Mesenchymal stem cell (in vitro differentiated cells and primary cell): ENCODE measurements around the gene SNCAIP.

Experiments
- DNase-seq: peaks from one replicate; pipeline ENCODE4 v3.0.0-alpha.2; 2013
- H2AFZ ChIP-seq: one replicate; pipeline ENCODE4 v1.6.1; 2013; ENCODE audit warnings: low read depth, mild to moderate bottlenecking, control low read depth, inconsistent platforms, low read length, moderate library complexity
- H2AK5ac ChIP-seq: 2 replicates; pipeline ENCODE4 v1.6.1; 2013; ENCODE audit warnings: low read length, moderate library complexity, mild to moderate bottlenecking, inconsistent platforms; ENCODE audit not compliant: severe bottlenecking
- H2BK120ac ChIP-seq: one replicate; pipeline ENCODE4 v1.6.1; 2013; ENCODE audit warnings: low read depth, mild to moderate bottlenecking, inconsistent platforms, low read length, moderate library complexity
- H2BK12ac ChIP-seq, 2 experiments: one replicate each; pipeline ENCODE4 v1.6.1; 2013; ENCODE audit warnings: inconsistent platforms in 2 of 2, low read length in 2 of 2, mild to moderate bottlenecking in 2 of 2, moderate library complexity in 2 of 2, control low read depth in 1 of 2
- H2BK15ac ChIP-seq: one replicate; pipeline ENCODE4 v1.6.1; 2013; ENCODE audit warnings: mild to moderate bottlenecking, low read depth, inconsistent platforms; ENCODE audit not compliant: poor library complexity, severe bottlenecking
- H2BK5ac ChIP-seq: 2 replicates; pipeline ENCODE4 v1.6.1; 2013; ENCODE audit warnings: low read depth, mild to moderate bottlenecking, low read length, control low read depth, inconsistent platforms; ENCODE audit not compliant: poor library complexity, severe bottlenecking
- H3K14ac ChIP-seq, 2 experiments: one replicate each; pipeline ENCODE4 v1.6.1; 2013; ENCODE audit warnings: inconsistent platforms in 2 of 2, low read length in 2 of 2, control low read depth in 1 of 2, mild to moderate bottlenecking in 1 of 2, moderate library complexity in 1 of 2
- H3K18ac ChIP-seq, 2 experiments: one replicate each; pipeline ENCODE4 v1.6.1; 2013; ENCODE audit warnings: inconsistent platforms in 2 of 2, low read length in 2 of 2, control low read depth in 1 of 2, low read depth in 1 of 2, mild to moderate bottlenecking in 1 of 2
- H3K23ac ChIP-seq, 2 experiments: one replicate each; pipeline ENCODE4 v1.6.1; 2013; ENCODE audit warnings: inconsistent platforms in 2 of 2, low read length in 2 of 2, mild to moderate bottlenecking in 2 of 2, moderate library complexity in 2 of 2, control low read depth in 1 of 2
- H3K27ac ChIP-seq: 2 replicates; pipeline ENCODE4 v1.5.1; 2013; ENCODE audit warnings: mild to moderate bottlenecking, moderate library complexity, low read length, control low read depth, inconsistent platforms; ENCODE audit not compliant: poor library complexity, severe bottlenecking
- H3K27me3 ChIP-seq, 2 experiments: 2 replicates each; pipeline versions ENCODE4 v1.6.1 to v1.7.0; 2013; ENCODE audit warnings: low read length in 2 of 2, mild to moderate bottlenecking in 2 of 2, moderate library complexity in 2 of 2, control low read depth in 1 of 2, inconsistent platforms in 1 of 2; ENCODE audit not compliant: control insufficient read depth in 1 of 2, insufficient read depth in 1 of 2
- H3K36me3 ChIP-seq, 2 experiments: 2 replicates each; pipeline versions ENCODE4 v1.6.1 to v1.7.0; 2013; ENCODE audit warnings: low read length in 2 of 2, control low read depth in 1 of 2, inconsistent platforms in 1 of 2, low read depth in 1 of 2, mild to moderate bottlenecking in 1 of 2; ENCODE audit not compliant: insufficient read depth in 2 of 2, control insufficient read depth in 1 of 2
- H3K4ac ChIP-seq, 2 experiments: one replicate each; pipeline ENCODE4 v1.6.1; 2013; ENCODE audit warnings: inconsistent platforms in 2 of 2, low read length in 2 of 2, mild to moderate bottlenecking in 2 of 2, moderate library complexity in 2 of 2, control low read depth in 1 of 2, low read depth in 1 of 2
- H3K4me1 ChIP-seq: 2 replicates; pipeline ENCODE4 v1.6.1; 2013; ENCODE audit warnings: low read depth, low read length, control low read depth; ENCODE audit not compliant: control insufficient read depth, insufficient read depth
- H3K4me2 ChIP-seq: 2 replicates; pipeline ENCODE4 v1.6.1; 2013; ENCODE audit warnings: low read length, mild to moderate bottlenecking, inconsistent platforms; ENCODE audit not compliant: poor library complexity, severe bottlenecking
- H3K4me3 ChIP-seq, 2 experiments: 2 replicates each; pipeline versions ENCODE4 v1.5.1 to v1.7.0; 2013; ENCODE audit warnings: low read length in 2 of 2, mild to moderate bottlenecking in 2 of 2, control low read depth in 1 of 2, low read depth in 1 of 2; ENCODE audit not compliant: insufficient read depth in 1 of 2
- H3K79me1 ChIP-seq: replicated peaks from 2 replicates; pipeline ENCODE4 v1.6.1; 2013; ENCODE audit warnings: mild to moderate bottlenecking, control low read depth, low read length, inconsistent platforms; ENCODE audit not compliant: poor library complexity, severe bottlenecking
- H3K9ac ChIP-seq: 2 replicates; pipeline ENCODE4 v1.7.0; 2013; ENCODE audit warnings: mild to moderate bottlenecking, low read length, moderate library complexity
- H3K9me3 ChIP-seq: 2 replicates; pipeline ENCODE4 v1.7.0; 2013; ENCODE audit warnings: mild to moderate bottlenecking, low read length; ENCODE audit not compliant: control insufficient read depth
- H4K8ac ChIP-seq: one replicate; pipeline ENCODE4 v1.6.1; 2013; ENCODE audit warnings: inconsistent platforms, mild to moderate bottlenecking, low read length, moderate library complexity
- H4K91ac ChIP-seq: one replicate; pipeline ENCODE4 v1.6.1; 2013; ENCODE audit warnings: mild to moderate bottlenecking, low read length, inconsistent platforms
- WGBS: methylation state at CpG from one replicate; pipeline ENCODE4 v1.1.7; 2013; ENCODE audit warnings: mixed read lengths; 5-methylcytosine and 5-hydroxymethylcytosine counted together

The SNCAIP gene

DNA sequence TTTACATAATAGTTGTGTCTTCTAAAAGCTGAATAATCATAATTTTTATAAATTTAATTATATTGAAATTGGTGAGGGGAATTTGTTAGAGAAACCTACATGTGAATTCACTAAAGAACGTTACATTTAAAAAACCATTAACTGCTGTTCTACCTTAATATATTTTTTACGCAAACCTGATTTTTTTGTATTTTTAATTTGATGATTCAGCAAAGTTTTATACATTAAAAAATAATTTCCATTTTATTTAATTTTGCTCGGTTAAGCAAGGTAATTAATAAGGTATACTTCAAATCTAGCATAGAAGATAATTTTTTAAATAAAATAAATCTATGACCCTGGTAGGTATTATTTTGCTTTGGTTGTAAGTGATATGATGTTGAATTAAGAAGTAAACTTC, 114.3 kb downstream of the SNCAIP start:
- no peak overlapping the region for H2AFZ ChIP-seq
- H2BK15ac ChIP-seq, result no peak overlapping the region
- no peak overlapping the region for H3K14ac ChIP-seq
- H3K27me3 ChIP-seq, result no peaks in the 10 kb centered on the region
- H2AK5ac ChIP-seq, result no peak overlapping the region
- no peak overlapping the region for H3K4me3 ChIP-seq
- no peak overlapping the region for H3K18ac ChIP-seq
- no peak overlapping the region for H4K8ac ChIP-seq
- no CpG with 5 or more reads among the region's 3 CpGs for WGBS
- H2BK5ac ChIP-seq, result no peak overlapping the region
- no peak overlapping the region for H3K23ac ChIP-seq
- no peak overlapping the region for H2BK12ac ChIP-seq
- no peaks in the 10 kb centered on the region for H3K4me1 ChIP-seq
- H3K4me2 ChIP-seq, result no peak overlapping the region
- no peak overlapping the region for H2BK120ac ChIP-seq
- H3K9ac ChIP-seq, result no peak overlapping the region
- H3K9me3 ChIP-seq, result no peaks in the 10 kb centered on the region
- H3K79me1 ChIP-seq, result no peaks in the 10 kb centered on the region
- no peak overlapping the region for H3K27ac ChIP-seq
- DNase-seq, result no peak
- H3K36me3 ChIP-seq, result no peaks in the 10 kb centered on the region
- H4K91ac ChIP-seq, result no peak overlapping the region
- H3K4ac ChIP-seq, result no peak overlapping the region

DNA sequence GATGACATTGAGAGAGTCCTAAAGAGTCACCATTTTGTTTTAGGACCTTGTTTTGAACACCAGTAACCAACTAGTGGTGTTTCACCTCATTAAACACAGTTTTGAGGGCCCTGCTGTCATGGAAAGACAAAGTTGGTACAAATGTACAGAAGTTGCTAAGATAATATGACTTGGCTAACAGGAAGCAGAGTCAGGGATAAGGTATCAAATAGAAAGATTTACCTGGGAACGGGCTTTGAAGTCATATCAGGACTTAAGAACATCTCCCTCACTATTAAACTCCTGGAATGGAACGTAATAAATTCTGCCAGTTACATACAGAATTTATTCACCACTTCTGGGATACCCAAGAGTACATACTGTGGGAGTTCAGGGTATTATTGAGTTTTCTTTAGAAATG, 115.6 kb downstream of the SNCAIP start:
- Histone ChIP-seq H4K91ac (no peak overlapping the region), H3K27me3 (no peaks in the 10 kb centered on the region)

GRCh38 chr5:122429545-122430318, 117.7 kb downstream of the SNCAIP start:
- no peak overlapping the region for H3K14ac ChIP-seq
- H3K4me2 ChIP-seq, result no peak overlapping the region
- H4K91ac ChIP-seq, result no peak overlapping the region

More for the DNA sequence above, 115.6 kb downstream of the SNCAIP start:
- H3K4ac ChIP-seq, result no peak overlapping the region
- DNase-seq, result no peak
- WGBS, result 100% methylated on average over 1 of the region's 2 CpGs
- H2AFZ ChIP-seq, result no peak overlapping the region
- H3K18ac ChIP-seq, result no peak overlapping the region
- H3K14ac ChIP-seq, result no peak overlapping the region
- no peak overlapping the region for H2BK5ac ChIP-seq
- no peaks in the 10 kb centered on the region for H3K4me1 ChIP-seq
- H2BK120ac ChIP-seq, result no peak overlapping the region
- H3K9ac ChIP-seq, result no peak overlapping the region
- H3K4me2 ChIP-seq, result no peak overlapping the region
- H3K4me3 ChIP-seq, result no peak overlapping the region
- no peaks in the 10 kb centered on the region for H3K36me3 ChIP-seq
- H2AK5ac ChIP-seq, result no peak overlapping the region
- H4K8ac ChIP-seq, result no peak overlapping the region
- H3K27ac ChIP-seq, result no peak overlapping the region
- no peaks in the 10 kb centered on the region for H3K79me1 ChIP-seq
- no peak overlapping the region for H2BK12ac ChIP-seq
- H3K23ac ChIP-seq, result no peak overlapping the region
- no peak overlapping the region for H2BK15ac ChIP-seq
- H3K9me3 ChIP-seq, result no peaks in the 10 kb centered on the region

GRCh38 chr5:122430319-122430586, 118.2 kb downstream of the SNCAIP start:
- H3K27me3 ChIP-seq, result no peaks in the 10 kb centered on the region
- H3K23ac ChIP-seq, result no peak overlapping the region
- no peak overlapping the region for H2AK5ac ChIP-seq
- no peak overlapping the region for H3K27ac ChIP-seq
- no peak overlapping the region for H3K14ac ChIP-seq
- H4K8ac ChIP-seq, result no peak overlapping the region
- no peak overlapping the region for H2AFZ ChIP-seq
- no peak overlapping the region for H2BK12ac ChIP-seq
- H3K4me2 ChIP-seq, result no peak overlapping the region
- no peaks in the 10 kb centered on the region for H3K4me1 ChIP-seq
- WGBS, result 71% methylated on average over 1 of the region's 2 CpGs
- no peak overlapping the region for H4K91ac ChIP-seq
- no peak overlapping the region for H3K4me3 ChIP-seq
- H3K4ac ChIP-seq, result no peak overlapping the region
- no peak for DNase-seq
- no peaks in the 10 kb centered on the region for H3K9me3 ChIP-seq
- H3K79me1 ChIP-seq, result no peaks in the 10 kb centered on the region
- H2BK15ac ChIP-seq, result no peak overlapping the region
- no peaks in the 10 kb centered on the region for H3K36me3 ChIP-seq
- no peak overlapping the region for H2BK5ac ChIP-seq
- no peak overlapping the region for H2BK120ac ChIP-seq
- H3K18ac ChIP-seq, result no peak overlapping the region
- H3K9ac ChIP-seq, result no peak overlapping the region

More at GRCh38 chr5:122429545-122430318, 117.7 kb downstream of the SNCAIP start:
- Histone ChIP-seq H3K4me1 (no peaks in the 10 kb centered on the region), H2BK15ac (no peak overlapping the region), H3K18ac (no peak overlapping the region), H3K4ac (no peak overlapping the region), H2BK5ac (no peak overlapping the region), H3K9me3 (no peaks in the 10 kb centered on the region), H2AFZ (no peak overlapping the region), H2BK120ac (no peak overlapping the region), H4K8ac (no peak overlapping the region), H2AK5ac (no peak overlapping the region), H3K36me3 (no peaks in the 10 kb centered on the region), H3K23ac (no peak overlapping the region), H3K4me3 (no peak overlapping the region), H2BK12ac (no peak overlapping the region), H3K9ac (no peak overlapping the region), H3K27me3 (no peaks in the 10 kb centered on the region), H3K27ac (no peak overlapping the region), H3K79me1 (no peaks in the 10 kb centered on the region)
- DNase-seq, result no peak
- 77% methylated on average over 6 of the region's 7 CpGs for WGBS
